Ishikawa (cell line): Measurements from ENCODE around the gene TNF.

Experiments used
- CEBPB ChIP-seq: IDR thresholded peaks from 2 replicates; pipeline ENCODE4 v1.6.1; 2012
- CREB1 ChIP-seq: IDR thresholded peaks from 2 replicates; pipeline ENCODE4 v1.6.1; 2012; ENCODE audit warnings: low read depth
- EP300 ChIP-seq: IDR thresholded peaks from 2 replicates; pipeline ENCODE4 v1.6.1; 2012; ENCODE audit warnings: borderline replicate concordance
- FOXM1 ChIP-seq: IDR thresholded peaks from 2 replicates; pipeline ENCODE4 v1.6.1; 2012; ENCODE audit warnings: low read depth, borderline replicate concordance
- MAX ChIP-seq: IDR thresholded peaks from 2 replicates; pipeline ENCODE4 v1.6.1; 2012
- NFIC ChIP-seq: IDR thresholded peaks from 2 replicates; pipeline ENCODE4 v1.6.1; 2012
- RAD21 ChIP-seq: IDR thresholded peaks from 2 replicates; pipeline ENCODE4 v1.6.1; 2012; ENCODE audit warnings: low read depth
- REST ChIP-seq: IDR thresholded peaks from 2 replicates; pipeline ENCODE4 v1.6.1; 2012; ENCODE audit warnings: low read depth, mild to moderate bottlenecking
- TCF12 ChIP-seq: IDR thresholded peaks from 2 replicates; pipeline ENCODE4 v1.6.1; 2012; ENCODE audit warnings: low read depth
- YY1 ChIP-seq: IDR thresholded peaks from 2 replicates; pipeline ENCODE4 v1.6.1; 2012; ENCODE audit warnings: low read depth
- TF ChIP-seq, protein P1 (sequence below): IDR thresholded peaks from 2 replicates; pipeline ENCODE4 v1.6.1; 2012

- TF ChIP-seq, protein P1, sequence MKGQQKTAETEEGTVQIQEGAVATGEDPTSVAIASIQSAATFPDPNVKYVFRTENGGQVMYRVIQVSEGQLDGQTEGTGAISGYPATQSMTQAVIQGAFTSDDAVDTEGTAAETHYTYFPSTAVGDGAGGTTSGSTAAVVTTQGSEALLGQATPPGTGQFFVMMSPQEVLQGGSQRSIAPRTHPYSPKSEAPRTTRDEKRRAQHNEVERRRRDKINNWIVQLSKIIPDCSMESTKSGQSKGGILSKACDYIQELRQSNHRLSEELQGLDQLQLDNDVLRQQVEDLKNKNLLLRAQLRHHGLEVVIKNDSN: no peak
- no peak for TF ChIP-seq CEBPB
- TF ChIP-seq FOXM1: no peak
- TF ChIP-seq YY1: no peak
- no peak for TF ChIP-seq NFIC
- no peak for TF ChIP-seq REST
- TF ChIP-seq CREB1: no peak
- no peak for TF ChIP-seq EP300
- no peak for TF ChIP-seq RAD21
- no peak for TF ChIP-seq MAX
- TF ChIP-seq TCF12: no peak
Measured at GRCh38 chr6:31624070-31624469, 48.7 kb downstream of the TNF start.
